IPS-18c (cell line): Measurements from ENCODE around the gene SFTPD.
"Not testable (repeated sequence)": the region's sequence is repeated elsewhere in the genome, so short reads cannot be mapped to it uniquely, and the experiment has no call there.

Source experiments
- H3K4me3 ChIP-seq: 2 replicates; pipeline ENCODE4 v1.7.0; 2013; ENCODE audit warnings: low read depth, mild to moderate bottlenecking, low read length, moderate library complexity; ENCODE audit not compliant: insufficient read depth
- H3K9me3 ChIP-seq: one replicate; pipeline ENCODE4 v1.6.1; 2013; ENCODE audit warnings: mild to moderate bottlenecking, low read length, moderate library complexity; ENCODE audit not compliant: control insufficient read depth, insufficient read depth

The SFTPD gene

DNA sequence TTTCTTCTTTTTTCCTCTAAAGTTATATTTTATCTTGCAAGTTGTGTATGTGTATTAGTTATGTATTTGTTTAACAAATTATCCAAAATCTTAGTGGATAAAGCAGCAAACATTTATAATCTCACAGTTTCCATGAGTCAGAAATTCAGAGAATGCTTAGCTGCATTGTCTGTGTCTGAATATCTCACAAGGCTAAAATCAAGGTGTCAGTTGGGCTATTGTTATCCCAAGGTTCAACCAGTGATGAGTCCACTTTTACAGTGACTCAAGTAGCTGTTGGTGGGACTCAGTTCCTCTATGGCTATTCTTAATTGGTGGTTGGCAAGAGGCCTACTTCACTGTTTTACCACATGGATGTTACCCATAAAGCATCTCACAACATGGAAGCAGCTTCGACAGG, 47.3 kb downstream of the SFTPD start:
- not testable (repeated sequence) for H3K4me3 ChIP-seq, H3K9me3 ChIP-seq

DNA sequence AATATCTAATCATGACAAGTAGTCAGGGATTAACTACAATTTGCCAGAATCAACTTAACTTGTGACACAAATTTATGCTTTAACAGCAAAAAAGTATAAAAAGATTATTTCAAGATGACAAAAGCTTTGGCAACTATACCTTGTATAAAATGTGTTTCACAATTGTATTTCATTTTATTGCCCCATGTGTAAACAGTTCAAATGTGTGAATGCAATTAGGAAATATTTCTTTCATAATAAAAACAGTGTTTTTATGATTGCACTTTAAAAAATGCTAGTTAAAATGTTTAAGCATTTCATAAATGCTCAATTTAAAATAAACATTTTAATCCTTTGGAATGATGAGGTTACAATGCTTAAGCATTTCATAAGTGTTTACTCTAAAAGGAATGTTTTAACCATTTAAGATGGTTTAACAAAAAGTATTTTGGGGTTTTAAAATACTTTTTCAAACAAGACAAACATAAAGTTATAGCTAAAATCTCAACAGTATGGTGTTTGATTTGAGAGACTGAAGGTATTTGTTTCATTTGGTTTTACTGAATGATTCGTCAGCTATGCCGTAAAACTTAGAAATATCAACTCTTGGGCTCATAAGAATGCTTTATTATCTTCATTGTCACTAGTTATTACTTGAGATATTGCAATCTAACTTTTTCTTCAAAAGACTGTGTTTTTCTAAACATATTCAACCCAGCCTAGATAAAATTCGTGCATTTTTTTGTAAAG, 50.1 kb downstream of the SFTPD start:
- Histone ChIP-seq H3K4me3 (no peak overlapping the region), H3K9me3 (no peaks in the 10 kb centered on the region)

DNA sequence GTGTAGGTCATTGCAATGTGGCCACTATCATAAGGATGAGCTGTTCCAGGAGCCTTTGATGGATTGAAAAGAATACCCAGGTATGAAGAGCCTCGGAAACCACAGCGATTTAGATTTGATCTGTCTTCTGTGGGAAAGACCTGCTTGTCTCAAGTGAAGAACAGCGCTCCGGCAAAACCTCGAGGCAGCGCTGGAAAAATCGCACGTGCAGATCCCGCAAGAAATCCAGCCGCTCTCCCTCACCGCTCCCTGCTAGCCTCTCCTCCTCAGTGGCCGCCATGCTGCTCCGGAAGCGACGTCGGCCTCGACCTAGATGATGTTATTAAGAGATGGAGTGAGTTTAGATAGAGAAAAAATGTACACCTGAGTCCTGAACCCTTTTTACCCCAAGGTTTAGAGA, 56.0 kb downstream of the SFTPD start:
- not testable (repeated sequence) for H3K9me3 ChIP-seq

GRCh38 chr10:79890469-79890868, 58.4 kb downstream of the SFTPD start:
- no peaks in the 10 kb centered on the region for H3K9me3 ChIP-seq
- no peak overlapping the region for H3K4me3 ChIP-seq

More for the DNA sequence above, 56.0 kb downstream of the SFTPD start:
- not testable (repeated sequence) for H3K4me3 ChIP-seq

DNA sequence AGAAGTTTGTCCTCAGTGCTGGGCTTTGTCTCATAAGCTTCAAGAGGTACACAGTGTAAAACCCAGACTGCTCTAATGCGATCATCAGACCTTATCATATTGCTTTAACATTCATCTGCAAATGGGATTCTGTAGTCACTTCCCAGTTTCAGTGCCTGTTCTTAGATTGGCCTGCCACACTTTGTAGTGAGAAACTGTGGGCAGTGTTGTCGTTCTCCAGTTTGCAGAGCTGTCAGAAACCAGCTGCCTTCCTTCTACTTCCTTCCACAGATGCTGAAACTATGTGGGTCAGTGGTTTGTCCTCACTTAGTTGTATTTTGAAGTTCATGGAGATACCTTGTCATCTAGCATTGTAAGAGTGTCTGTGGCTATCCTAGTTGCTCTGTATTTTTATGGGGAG, 59.9 kb downstream of the SFTPD start:
- not testable (repeated sequence) for H3K9me3 ChIP-seq, H3K4me3 ChIP-seq
